ENCODE measurements around the gene CACNA2D2. TPM values are rescaled to one million over a fixed set of nuclear protein-coding genes. Genes with fewer than 3 reads are reported as not detected.

The CACNA2D2 gene
- total and polyA plus RNA-seq, 5 donors = 8.7 to 56.1 (median 40.0) TPM

DNA sequence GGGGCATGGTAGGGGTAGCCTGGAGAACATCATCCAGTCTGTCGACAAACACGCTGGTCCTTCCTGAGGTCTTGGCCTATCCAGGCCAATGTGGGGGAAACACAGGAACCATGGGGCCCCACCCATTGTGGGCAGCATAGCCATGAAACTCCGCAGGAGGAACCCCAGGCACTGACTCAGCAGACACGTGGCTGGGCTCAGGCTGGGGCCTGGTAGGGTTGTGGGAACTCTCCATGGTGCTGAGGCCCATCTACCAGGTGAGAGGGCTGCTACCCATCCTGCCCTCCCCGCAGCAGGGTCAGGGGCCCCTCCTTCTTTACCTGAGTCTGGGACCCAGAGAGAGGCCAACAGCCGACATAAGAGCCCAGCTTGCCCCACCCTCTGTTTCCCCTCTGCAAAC lies 22.6 kb upstream of the CACNA2D2 start:
- DNase-seq (peak; percentile 46 to 75 (median 70)), ATAC-seq (peak; percentile 32 to 39)
- intact Hi-C loops (cut with DNase I) = no loop called here
- H3K27me3 ChIP-seq (ENCODE audit: control insufficient read depth, insufficient read depth) = no peaks in the 10 kb centered on the region
- no peaks in the 10 kb centered on the region for H3K9me3 ChIP-seq (ENCODE audit: control insufficient read depth, low read length)
- H3K4me1 ChIP-seq (ENCODE audit: control insufficient read depth, insufficient read depth, low read length) = peaks cover 2% of the 10 kb centered on the region
- H3K27ac ChIP-seq (ENCODE audit: low read length) = no peak overlapping the region
- no peak overlapping the region for H3K4me3 ChIP-seq (ENCODE audit: low read length)
- 35% methylated on average over 6 of the region's 6 CpGs for WGBS

DNA sequence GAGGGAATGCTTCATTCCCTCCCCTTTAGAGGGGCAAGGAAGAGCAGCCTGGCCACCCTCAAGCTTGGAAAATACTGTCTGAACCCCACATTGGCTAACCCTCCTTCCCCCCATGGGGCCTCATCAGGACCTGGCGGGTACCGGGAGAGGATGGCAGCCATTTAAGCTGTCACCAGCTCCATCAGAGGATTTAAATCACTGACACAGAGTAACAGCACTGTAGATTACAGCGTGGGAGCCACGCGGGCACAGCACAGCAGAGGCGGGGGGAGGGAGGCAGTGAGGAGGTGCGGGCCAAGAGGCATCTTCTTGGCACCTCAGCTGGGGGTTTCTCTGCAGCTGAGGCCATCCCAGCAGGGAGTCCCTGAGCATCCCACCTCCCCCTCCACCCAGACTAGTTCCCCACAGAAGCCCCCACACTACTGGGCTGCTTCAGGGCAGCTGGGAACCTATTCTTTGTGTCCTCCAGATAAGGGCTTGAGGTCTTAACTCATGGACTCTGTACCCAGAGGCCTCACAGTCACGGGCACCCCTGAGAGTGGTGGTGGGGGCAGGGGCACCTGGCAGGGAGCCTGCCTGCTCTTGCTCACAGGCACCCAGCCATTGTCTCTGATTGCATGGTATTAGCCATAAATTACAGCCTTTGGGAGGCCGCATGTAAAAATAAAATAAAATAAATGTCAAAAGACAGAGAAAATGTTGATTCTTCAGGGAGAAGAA lies 21.9 kb upstream of the CACNA2D2 start:
- Histone ChIP-seq H3K4me1 (ENCODE audit: control insufficient read depth, insufficient read depth, low read length) (peaks cover 2% of the 10 kb centered on the region), H3K4me3 (ENCODE audit: low read length) (no peak overlapping the region), H3K27me3 (ENCODE audit: control insufficient read depth, insufficient read depth) (no peaks in the 10 kb centered on the region), H3K9me3 (ENCODE audit: control insufficient read depth, low read length) (no peaks in the 10 kb centered on the region), H3K27ac (ENCODE audit: low read length) (no peak overlapping the region)
- WGBS = 59% methylated on average over 9 of the region's 9 CpGs
- intact Hi-C loops (cut with DNase I) = no loop called here
- no peak for ATAC-seq
- DNase-seq = no peak

DNA sequence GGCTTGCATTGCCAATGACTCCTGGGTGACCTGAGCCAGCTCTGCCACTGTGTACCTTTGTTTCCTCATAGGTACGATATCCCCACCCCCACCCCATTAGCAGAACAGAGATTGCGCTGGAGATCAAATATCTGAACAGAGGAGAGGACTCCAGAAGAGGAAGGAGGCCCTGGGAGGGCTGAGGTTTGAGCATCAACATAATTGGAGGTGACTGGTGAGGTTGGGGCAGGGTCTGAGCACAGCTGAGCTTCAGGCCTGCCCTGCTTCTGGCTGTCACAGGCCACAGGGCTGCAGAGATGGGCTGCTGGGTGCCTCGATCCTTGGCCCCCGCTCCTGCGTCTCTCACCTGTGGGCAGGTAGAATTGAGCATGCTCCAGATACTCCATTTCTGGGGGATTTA lies 21.3 kb upstream of the CACNA2D2 start:
- no peak for DNase-seq
- Histone ChIP-seq H3K27me3 (ENCODE audit: control insufficient read depth, insufficient read depth) (no peaks in the 10 kb centered on the region), H3K4me3 (ENCODE audit: low read length) (no peak overlapping the region), H3K27ac (ENCODE audit: low read length) (no peak overlapping the region), H3K9me3 (ENCODE audit: control insufficient read depth, low read length) (no peaks in the 10 kb centered on the region), H3K4me1 (ENCODE audit: control insufficient read depth, insufficient read depth, low read length) (no peaks in the 10 kb centered on the region)
- ATAC-seq = no peak
- intact Hi-C loops (cut with DNase I) = no loop called here
- 78% methylated on average over 5 of the region's 5 CpGs for WGBS

DNA sequence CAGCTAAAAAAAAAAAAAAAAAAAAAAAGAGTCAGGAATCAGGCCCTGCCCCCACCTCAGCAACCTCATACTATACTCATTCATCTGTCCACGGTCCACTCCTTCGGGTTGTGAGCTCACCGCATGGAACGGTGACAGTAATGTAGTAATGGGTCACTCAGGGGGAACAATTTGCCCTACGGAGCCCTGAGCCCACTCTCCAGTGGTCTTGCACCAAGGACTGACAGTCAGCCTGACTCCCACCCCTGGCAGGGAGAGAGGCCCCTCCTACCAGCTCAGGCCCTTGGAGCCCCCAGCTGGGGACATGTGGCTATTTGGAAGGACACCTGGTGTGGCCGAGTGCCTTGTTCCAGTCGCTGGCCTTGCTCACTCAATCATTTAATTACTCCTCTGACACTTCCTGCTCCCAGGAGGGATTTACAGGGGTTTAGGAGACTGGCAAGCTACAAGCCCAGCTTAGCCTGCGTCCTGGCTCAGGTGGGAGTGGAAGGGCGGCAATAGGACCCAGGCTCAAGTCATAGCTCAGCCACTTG lies 19.9 kb upstream of the CACNA2D2 start:
- no peak overlapping the region for H3K4me3 ChIP-seq (ENCODE audit: low read length)
- no peak for ATAC-seq

DNA sequence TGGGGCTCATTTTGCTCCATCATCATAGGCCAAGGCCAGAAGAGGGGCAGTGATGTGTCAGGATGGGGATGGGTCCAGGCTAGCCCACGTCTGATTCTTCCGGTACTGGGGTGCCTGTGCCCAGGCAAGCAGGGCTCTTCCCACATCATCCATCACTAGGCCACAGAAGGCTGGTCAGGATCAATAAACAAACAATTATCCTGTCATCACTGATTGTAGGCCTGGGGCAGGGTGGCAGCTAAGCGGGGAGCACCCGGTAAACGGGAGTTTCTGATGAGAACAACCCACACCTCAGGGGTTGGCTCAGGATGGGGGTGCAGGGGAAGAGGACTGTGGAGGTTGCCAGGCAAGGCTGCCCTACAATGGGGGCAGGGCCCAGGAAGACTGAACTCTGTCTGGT lies 18.1 kb upstream of the CACNA2D2 start:
- 71% methylated on average over 5 of the region's 5 CpGs for WGBS
- Histone ChIP-seq H3K4me1 (ENCODE audit: control insufficient read depth, insufficient read depth, low read length) (peaks cover 2% of the 10 kb centered on the region), H3K27me3 (ENCODE audit: control insufficient read depth, insufficient read depth) (no peaks in the 10 kb centered on the region), H3K27ac (ENCODE audit: low read length) (no peak overlapping the region), H3K9me3 (ENCODE audit: control insufficient read depth, low read length) (no peaks in the 10 kb centered on the region), H3K4me3 (ENCODE audit: low read length) (no peak overlapping the region)
- ATAC-seq = no peak
- no peak for DNase-seq
- intact Hi-C loops (cut with DNase I) = no loop called here

More for the DNA sequence above, 19.9 kb upstream of the CACNA2D2 start:
- H3K4me1 ChIP-seq (ENCODE audit: control insufficient read depth, insufficient read depth, low read length) = peaks cover 2% of the 10 kb centered on the region
- H3K9me3 ChIP-seq (ENCODE audit: control insufficient read depth, low read length) = no peaks in the 10 kb centered on the region
- H3K27me3 ChIP-seq (ENCODE audit: control insufficient read depth, insufficient read depth) = no peaks in the 10 kb centered on the region
- no peak for DNase-seq
- WGBS = 70% methylated on average over 9 of the region's 9 CpGs
- no peak overlapping the region for H3K27ac ChIP-seq (ENCODE audit: low read length)
- intact Hi-C loops (cut with DNase I) = no loop called here

DNA sequence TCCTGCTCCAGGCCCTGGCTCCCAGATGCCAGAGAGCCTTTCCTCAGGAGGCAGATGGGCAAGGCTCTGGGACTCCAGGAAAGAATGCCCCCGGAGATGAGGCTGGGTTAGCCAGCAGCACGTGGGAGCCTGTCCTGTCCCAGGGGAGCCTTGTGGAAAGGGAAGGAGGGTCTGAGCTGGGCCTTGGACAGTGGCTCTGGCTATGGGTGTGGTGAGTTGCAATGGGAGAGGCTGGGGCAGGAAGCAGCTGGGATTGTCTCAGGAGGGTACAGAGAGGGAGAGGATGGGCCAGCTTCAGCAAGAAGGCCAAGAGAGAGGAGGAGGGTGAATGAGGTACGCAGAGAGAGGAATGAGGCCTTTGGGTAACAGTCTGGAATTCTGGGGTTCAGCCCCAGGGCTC lies 17.4 kb upstream of the CACNA2D2 start:
- Histone ChIP-seq H3K4me1 (ENCODE audit: control insufficient read depth, insufficient read depth, low read length) (peaks cover 2% of the 10 kb centered on the region), H3K27me3 (ENCODE audit: control insufficient read depth, insufficient read depth) (no peaks in the 10 kb centered on the region), H3K4me3 (ENCODE audit: low read length) (no peak overlapping the region), H3K27ac (ENCODE audit: low read length) (no peak overlapping the region), H3K9me3 (ENCODE audit: control insufficient read depth, low read length) (no peaks in the 10 kb centered on the region)
- ATAC-seq (no peak), DNase-seq (no peak)
- 59% methylated on average over 3 of the region's 3 CpGs for WGBS
- intact Hi-C loops (cut with DNase I) = no loop called here

DNA sequence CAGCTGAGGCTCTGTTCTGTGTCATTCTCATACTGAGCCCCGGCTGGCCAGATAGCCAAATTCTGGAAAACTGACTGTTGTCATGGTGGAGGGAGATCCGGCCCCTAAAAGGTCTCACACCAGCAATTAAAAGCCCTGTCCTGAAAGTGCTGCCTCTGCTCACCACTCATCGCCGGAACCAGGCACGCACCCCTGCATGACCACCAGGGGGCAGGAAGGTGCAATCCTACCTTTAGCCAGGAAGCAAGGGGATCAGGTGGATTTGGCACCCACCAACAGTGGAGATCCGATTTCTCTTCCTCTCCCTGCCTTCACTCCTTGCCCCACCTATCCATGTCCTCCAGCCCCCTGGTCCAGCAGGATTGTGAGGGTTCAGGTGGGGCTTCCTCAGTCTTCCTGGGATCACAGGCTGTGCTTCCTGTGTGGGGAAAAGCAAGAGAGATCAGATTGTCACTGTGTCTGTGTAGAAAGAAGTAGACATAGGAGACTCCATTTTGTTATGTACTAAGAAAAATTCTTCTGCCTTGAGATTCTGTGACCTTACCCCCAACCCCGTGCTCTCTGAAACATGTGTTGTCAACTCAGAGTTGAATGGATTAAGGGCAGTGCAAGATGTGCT lies 16.1 kb upstream of the CACNA2D2 start:
- ATAC-seq = no peak
- Histone ChIP-seq H3K4me3 (ENCODE audit: low read length) (no peak overlapping the region), H3K27me3 (ENCODE audit: control insufficient read depth, insufficient read depth) (no peaks in the 10 kb centered on the region), H3K27ac (ENCODE audit: low read length) (no peak overlapping the region), H3K4me1 (ENCODE audit: control insufficient read depth, insufficient read depth, low read length) (peaks cover 2% of the 10 kb centered on the region), H3K9me3 (ENCODE audit: control insufficient read depth, low read length) (no peaks in the 10 kb centered on the region)
- intact Hi-C loops (cut with DNase I) = loop anchor here in 2 of 4 donors (10.0 kb wide), 1 partner anchor 85 kb away; no protein-coding TSS in a partner anchor
- peak; percentile 48 to 78 (median 77) for DNase-seq
- WGBS = 19% methylated on average over 7 of the region's 7 CpGs

DNA sequence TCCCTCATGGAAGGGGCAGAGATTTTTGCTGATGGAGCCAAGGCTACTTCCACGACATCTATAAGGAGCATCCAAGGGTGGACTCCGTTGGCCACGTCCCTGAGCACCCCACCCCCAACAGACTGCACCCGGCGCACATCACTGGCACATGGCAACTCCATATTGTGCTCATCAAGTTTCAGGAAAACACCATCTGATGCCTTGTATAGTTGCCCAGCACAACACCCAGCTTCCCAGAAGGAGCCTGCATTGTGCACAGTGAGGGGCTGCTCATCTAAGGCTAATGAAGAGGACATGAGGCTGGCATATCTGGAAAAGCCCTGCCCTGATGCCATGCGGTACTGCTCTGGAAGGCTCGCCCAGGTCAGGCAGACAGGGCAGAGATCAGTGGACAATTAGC lies 15.0 kb upstream of the CACNA2D2 start:
- Histone ChIP-seq H3K27me3 (ENCODE audit: control insufficient read depth, insufficient read depth) (no peaks in the 10 kb centered on the region), H3K9me3 (ENCODE audit: control insufficient read depth, low read length) (no peaks in the 10 kb centered on the region), H3K4me1 (ENCODE audit: control insufficient read depth, insufficient read depth, low read length) (peaks cover 2% of the 10 kb centered on the region), H3K4me3 (ENCODE audit: low read length) (no peak overlapping the region), H3K27ac (ENCODE audit: low read length) (no peak overlapping the region)
- intact Hi-C loops (cut with DNase I) = loop anchor here in 2 of 4 donors (10.0 kb wide), 1 partner anchor 84 kb away; no protein-coding TSS in a partner anchor
- ATAC-seq = no peak
- DNase-seq = no peak
- WGBS = 91% methylated on average over 7 of the region's 7 CpGs

DNA sequence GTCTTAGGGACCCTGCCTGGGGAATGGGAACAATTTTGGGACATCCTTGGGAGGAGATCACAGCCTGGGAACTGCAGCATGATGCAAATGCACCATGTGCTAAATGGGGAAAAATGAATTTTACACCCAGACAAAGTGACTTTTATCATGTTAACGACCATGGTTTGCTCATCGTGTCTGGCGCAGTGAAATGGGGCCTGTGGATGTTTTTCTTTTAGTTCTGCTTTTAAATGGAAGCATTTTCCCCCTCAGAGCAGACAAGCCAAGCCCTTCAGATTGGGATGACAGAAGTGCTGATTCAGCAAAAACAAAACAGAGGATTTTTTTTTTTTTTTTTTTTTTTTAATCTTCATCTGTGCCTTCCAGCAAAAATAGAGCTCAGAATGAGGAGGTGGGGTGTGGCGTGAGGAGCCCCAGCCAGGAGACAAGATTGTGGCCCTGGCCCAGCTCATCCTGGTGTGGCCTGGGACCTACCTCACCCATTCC lies 14.3 kb upstream of the CACNA2D2 start:
- Histone ChIP-seq H3K27me3 (ENCODE audit: control insufficient read depth, insufficient read depth) (no peaks in the 10 kb centered on the region), H3K27ac (ENCODE audit: low read length) (no peak overlapping the region), H3K9me3 (ENCODE audit: control insufficient read depth, low read length) (no peaks in the 10 kb centered on the region), H3K4me1 (ENCODE audit: control insufficient read depth, insufficient read depth, low read length) (peaks cover 2% of the 10 kb centered on the region), H3K4me3 (ENCODE audit: low read length) (no peak overlapping the region)
- DNase-seq (no peak), ATAC-seq (no peak)
- WGBS = 82% methylated on average over 4 of the region's 4 CpGs
- intact Hi-C loops (cut with DNase I) = loop anchor here in 2 of 4 donors (10.0 kb wide), 1 partner anchor 83 kb away; no protein-coding TSS in a partner anchor

DNA sequence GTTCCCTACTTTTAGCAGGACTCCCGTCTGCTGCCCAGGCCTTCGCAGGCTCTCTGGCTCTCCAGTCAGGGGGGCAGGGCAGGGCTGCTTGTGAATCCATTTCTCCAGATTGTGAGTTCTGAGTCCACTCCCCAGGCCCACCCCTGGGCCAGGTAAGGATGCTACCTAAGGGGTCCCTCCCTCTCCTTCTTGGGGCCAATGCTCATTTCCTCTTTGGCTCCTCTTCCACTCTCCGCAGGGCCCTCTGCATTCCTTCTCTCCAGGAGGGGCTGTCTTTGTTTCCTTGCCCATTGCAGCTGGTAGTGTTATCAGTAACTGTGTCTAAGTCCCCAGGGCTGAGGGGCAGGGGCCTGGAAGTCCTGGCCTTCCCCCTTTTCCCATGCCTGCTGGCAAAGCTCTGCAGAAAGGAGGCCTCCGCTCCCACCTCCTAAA lies 13.0 kb upstream of the CACNA2D2 start:
- intact Hi-C loops (cut with DNase I) = loop anchor here in 2 of 4 donors (10.0 kb wide), 1 partner anchor 82 kb away; no protein-coding TSS in a partner anchor
- peak; percentile 2 for ATAC-seq

More for the DNA sequence above, 13.0 kb upstream of the CACNA2D2 start:
- Histone ChIP-seq H3K27ac (ENCODE audit: low read length) (no peak overlapping the region), H3K4me3 (ENCODE audit: low read length) (no peak overlapping the region), H3K27me3 (ENCODE audit: control insufficient read depth, insufficient read depth) (no peaks in the 10 kb centered on the region), H3K9me3 (ENCODE audit: control insufficient read depth, low read length) (no peaks in the 10 kb centered on the region), H3K4me1 (ENCODE audit: control insufficient read depth, insufficient read depth, low read length) (peaks cover 2% of the 10 kb centered on the region)
- WGBS = 65% methylated on average over 4 of the region's 4 CpGs
- DNase-seq = no peak
